ENCODE results near the gene WDR90.

WDR90 gene

GRCh38 chr16:676565-676902 lies 27.4 kb downstream of the WDR90 start:
- no peak for DNase-seq (ENCODE audit: low read depth)

- DNase-seq (ENCODE audit: low read depth) = no peak
These were observed 27.7 kb downstream of the WDR90 start for GRCh38 chr16:676913-677312.

- no peak for DNase-seq (ENCODE audit: low read depth)
These were observed 28.4 kb downstream of the WDR90 start for GRCh38 chr16:677316-678190.

GRCh38 chr16:678209-678857 lies 29.2 kb downstream of the WDR90 start:
- no peak for DNase-seq (ENCODE audit: low read depth)

GRCh38 chr16:678858-679813 lies 30.0 kb downstream of the WDR90 start:
- DNase-seq (ENCODE audit: low read depth) = peak; percentile 52

- peak; percentile 83 for DNase-seq (ENCODE audit: low read depth)
These were observed 30.9 kb downstream of the WDR90 start, which contains the start of gene STUB1 for GRCh38 chr16:679814-680624. STUB1 (plus strand) TSS chr16:680410; CDS start chr16:680526, 116 bp downstream.

GRCh38 chr16:680625-680945 lies 31.4 kb downstream of the WDR90 start:
- DNase-seq (ENCODE audit: low read depth) = no peak

- DNase-seq (ENCODE audit: low read depth) = peak; percentile 52
These were observed 32.0 kb downstream of the WDR90 start for GRCh38 chr16:680967-681745.

GRCh38 chr16:681746-682427 lies 32.7 kb downstream of the WDR90 start:
- peak; percentile 54 for DNase-seq (ENCODE audit: low read depth)

- DNase-seq (ENCODE audit: low read depth) = no peak
These were observed 33.6 kb downstream of the WDR90 start for GRCh38 chr16:682493-683395.

- DNase-seq (ENCODE audit: low read depth) = no peak
These were observed 34.4 kb downstream of the WDR90 start for GRCh38 chr16:683396-684070.

GRCh38 chr16:684071-684794 lies 35.1 kb downstream of the WDR90 start, which contains the start of gene JMJD8:
JMJD8 (minus strand) TSS chr16:684334; CDS start chr16:684319, 15 bp downstream.
- DNase-seq (ENCODE audit: low read depth) = peak; percentile 94

- DNase-seq (ENCODE audit: low read depth) = no peak
These were observed 36.0 kb downstream of the WDR90 start for GRCh38 chr16:684961-685696.

- DNase-seq (ENCODE audit: low read depth) = peak; percentile 57
These were observed 36.8 kb downstream of the WDR90 start for GRCh38 chr16:685967-686366.

- no peak for DNase-seq (ENCODE audit: low read depth)
These were observed 37.5 kb downstream of the WDR90 start for GRCh38 chr16:686459-687260.

- no peak for DNase-seq (ENCODE audit: low read depth)
These were observed 38.3 kb downstream of the WDR90 start for GRCh38 chr16:687499-687898.

Measured in ELR (cell line).